ENCODE measurements around the gene SLC5A12. TPM values are rescaled to one million over a fixed set of nuclear protein-coding genes. Genes with fewer than 3 reads are reported as not detected.

SLC5A12 gene
- total RNA-seq, 2 donors from 2014 or later, result not detected

- H3K9me3 ChIP-seq, result no peaks in the 10 kb centered on the region
- intact Hi-C loops (cut with DNase I), result no loop called here
- WGBS, result 91% methylated on average over 3 of the region's 3 CpGs
- no peaks in the 10 kb centered on the region for H3K27me3 ChIP-seq (replicated peaks; ENCODE audit: insufficient read depth)
- H3K36me3 ChIP-seq, result no peaks in the 10 kb centered on the region
- no peak overlapping the region for H3K4me3 ChIP-seq
- no peaks in the 10 kb centered on the region for H3K4me1 ChIP-seq (replicated peaks)
- H3K27ac ChIP-seq, result no peak overlapping the region
- TF ChIP-seq CTCF (IDR thresholded peaks at IDR 0.05), result no peak
- TF ChIP-seq POLR2A (IDR thresholded peaks at IDR 0.05), result no peak
- TF ChIP-seq POLR2AphosphoS5 (IDR thresholded peaks at IDR 0.05), result no peak
- DNase-seq (ENCODE audit: low spot score), result no peak
Measured at GRCh38 chr11:26764825-26765224, 43.0 kb upstream of the SLC5A12 start.

GRCh38 chr11:26764315-26764714, 42.5 kb upstream of the SLC5A12 start:
- no peak overlapping the region for H3K27ac ChIP-seq
- H3K36me3 ChIP-seq, result no peaks in the 10 kb centered on the region
- no peak overlapping the region for H3K4me3 ChIP-seq
- intact Hi-C loops (cut with DNase I), result no loop called here
- H3K9me3 ChIP-seq, result no peaks in the 10 kb centered on the region
- no peak for DNase-seq (ENCODE audit: low spot score)
- H3K27me3 ChIP-seq (replicated peaks; ENCODE audit: insufficient read depth), result no peaks in the 10 kb centered on the region
- 93% methylated on average over 5 of the region's 5 CpGs for WGBS
- no peaks in the 10 kb centered on the region for H3K4me1 ChIP-seq (replicated peaks)
- no peak for TF ChIP-seq CTCF (IDR thresholded peaks at IDR 0.05)
- no peak for TF ChIP-seq POLR2AphosphoS5 (IDR thresholded peaks at IDR 0.05)
- no peak for TF ChIP-seq POLR2A (IDR thresholded peaks at IDR 0.05)

- Histone ChIP-seq H3K4me3 (no peak overlapping the region), H3K27ac (no peak overlapping the region), H3K4me1 (replicated peaks) (no peaks in the 10 kb centered on the region), H3K27me3 (replicated peaks; ENCODE audit: insufficient read depth) (no peaks in the 10 kb centered on the region), H3K9me3 (no peaks in the 10 kb centered on the region), H3K36me3 (no peaks in the 10 kb centered on the region)
- 69% methylated on average over 5 of the region's 5 CpGs for WGBS
- intact Hi-C loops (cut with DNase I), result no loop called here
- DNase-seq (ENCODE audit: low spot score), result no peak
- TF ChIP-seq POLR2AphosphoS5 (IDR thresholded peaks at IDR 0.05) (no peak), CTCF (IDR thresholded peaks at IDR 0.05) (no peak), POLR2A (IDR thresholded peaks at IDR 0.05) (no peak)
Measured at GRCh38 chr11:26762089-26762488, 40.2 kb upstream of the SLC5A12 start.

GRCh38 chr11:26761361-26761809, 39.5 kb upstream of the SLC5A12 start:
- intact Hi-C loops (cut with DNase I), result no loop called here
- Histone ChIP-seq H3K27me3 (replicated peaks; ENCODE audit: insufficient read depth) (no peaks in the 10 kb centered on the region), H3K27ac (no peak overlapping the region), H3K4me1 (replicated peaks) (no peaks in the 10 kb centered on the region), H3K4me3 (no peak overlapping the region), H3K36me3 (no peaks in the 10 kb centered on the region), H3K9me3 (no peaks in the 10 kb centered on the region)
- DNase-seq (ENCODE audit: low spot score), result no peak
- 86% methylated on average over 4 of the region's 4 CpGs for WGBS
- no peak for TF ChIP-seq POLR2AphosphoS5 (IDR thresholded peaks at IDR 0.05)
- no peak for TF ChIP-seq POLR2A (IDR thresholded peaks at IDR 0.05)
- TF ChIP-seq CTCF (IDR thresholded peaks at IDR 0.05), result no peak

GRCh38 chr11:26757995-26758394, 36.1 kb upstream of the SLC5A12 start:
- intact Hi-C loops (cut with DNase I), result loop anchor here (10.0 kb wide), 4 partner anchors 137 to 367 kb away; partner anchors contain the start of gene FIBIN

More at GRCh38 chr11:26757995-26758394, 36.1 kb upstream of the SLC5A12 start:
- Histone ChIP-seq H3K27me3 (replicated peaks; ENCODE audit: insufficient read depth) (no peaks in the 10 kb centered on the region), H3K27ac (peak overlapping the region in 1 of 2 donors; percentile 20), H3K4me3 (no peak overlapping the region), H3K36me3 (no peaks in the 10 kb centered on the region), H3K9me3 (no peaks in the 10 kb centered on the region), H3K4me1 (replicated peaks) (no peaks in the 10 kb centered on the region)
- 69% methylated on average over 1 of the region's 1 CpG for WGBS
- no peak for DNase-seq (ENCODE audit: low spot score)
- TF ChIP-seq POLR2AphosphoS5 (IDR thresholded peaks at IDR 0.05) (no peak), POLR2A (IDR thresholded peaks at IDR 0.05) (no peak), CTCF (IDR thresholded peaks at IDR 0.05) (no peak)

All from prostate gland (tissue), 2 donors.